GM19468 (cell line): ENCODE data around the gene NLRC4.
"Not testable (repeated sequence)": the region's sequence is repeated elsewhere in the genome, so short reads cannot be mapped to it uniquely, and the experiment has no call there.

Experiments used
- ATAC-seq: cut with Tn5 transposase; IDR thresholded peaks from one replicate; pipeline ENCODE4 v1.9.1; 2021; ENCODE audit warnings: mild to moderate bottlenecking, moderate library complexity, moderate number of reproducible peaks; ENCODE audit not compliant: unreplicated experiment; ENCODE audit errors: extremely low read depth

NLRC4 gene

GRCh38 chr2:32248299-32248698 is 16.4 kb downstream of the NLRC4 start:
- ATAC-seq: no peak

GRCh38 chr2:32246911-32247310 is 17.8 kb downstream of the NLRC4 start:
- ATAC-seq: no peak

GRCh38 chr2:32242331-32242730 is 22.4 kb downstream of the NLRC4 start:
- ATAC-seq: no peak

GRCh38 chr2:32237996-32238395 is 26.7 kb downstream of the NLRC4 start:
- no peak for ATAC-seq

GRCh38 chr2:32237488-32237887 is 27.2 kb downstream of the NLRC4 start:
- ATAC-seq: no peak

- ATAC-seq: no peak
Observed at GRCh38 chr2:32235315-32235714, 29.4 kb downstream of the NLRC4 start.

- ATAC-seq: no peak
Observed at GRCh38 chr2:32231959-32232358, 32.7 kb downstream of the NLRC4 start.

GRCh38 chr2:32229635-32230034 is 35.1 kb downstream of the NLRC4 start:
- no peak for ATAC-seq

- no peak for ATAC-seq
Observed at GRCh38 chr2:32228181-32228580, 36.5 kb downstream of the NLRC4 start.

GRCh38 chr2:32227492-32227891 is 37.2 kb downstream of the NLRC4 start:
- ATAC-seq: no peak

GRCh38 chr2:32222966-32223365 is 41.7 kb downstream of the NLRC4 start:
- ATAC-seq: no peak

- no peak for ATAC-seq
Observed at GRCh38 chr2:32220445-32220844, 44.2 kb downstream of the NLRC4 start.

GRCh38 chr2:32212295-32212694 is 52.4 kb downstream of the NLRC4 start:
- no peak for ATAC-seq

GRCh38 chr2:32210767-32211408 is 53.8 kb downstream of the NLRC4 start:
- no peak for ATAC-seq

GRCh38 chr2:32203428-32203827 is 61.3 kb downstream of the NLRC4 start:
- ATAC-seq: not testable (repeated sequence)

- ATAC-seq: no peak
Observed at GRCh38 chr2:32200814-32201213, 63.9 kb downstream of the NLRC4 start.

- no peak for ATAC-seq
Observed at GRCh38 chr2:32192418-32192817, 72.3 kb downstream of the NLRC4 start.

GRCh38 chr2:32189011-32189410 is 75.7 kb downstream of the NLRC4 start:
- no peak for ATAC-seq

GRCh38 chr2:32182667-32183066 is 82.0 kb downstream of the NLRC4 start:
- ATAC-seq: no peak
